Measurements from ENCODE around the gene ASB6.
"Not testable (repeated sequence)": the region's sequence is repeated elsewhere in the genome, so short reads cannot be mapped to it uniquely, and the experiment has no call there.

ASB6 gene

GRCh38 chr9:129666575-129666974, 24.6 kb upstream of the ASB6 start:
- DNase-seq: no peak

GRCh38 chr9:129665814-129666520, 24.0 kb upstream of the ASB6 start:
- no peak for DNase-seq

- DNase-seq: no peak
Observed at GRCh38 chr9:129665389-129665775, 23.4 kb upstream of the ASB6 start, which contains the start of gene PRRX2. Gene PRRX2, plus strand, starts transcription at chr9:129665647. Its CDS starts 221 bp downstream, at chr9:129665868.

- DNase-seq: no peak
Observed at GRCh38 chr9:129664746-129665388, 22.9 kb upstream of the ASB6 start.

- DNase-seq: not testable (repeated sequence)
Observed at GRCh38 chr9:129662239-129662638, 20.3 kb upstream of the ASB6 start.

GRCh38 chr9:129661029-129661428, 19.1 kb upstream of the ASB6 start:
- no peak for DNase-seq

- DNase-seq: no peak
Observed at GRCh38 chr9:129656795-129657390, 14.9 kb upstream of the ASB6 start.

GRCh38 chr9:129655696-129656095, 13.7 kb upstream of the ASB6 start:
- no peak for DNase-seq

- DNase-seq: no peak
Observed at GRCh38 chr9:129655154-129655553, 13.2 kb upstream of the ASB6 start.

- DNase-seq: no peak
Observed at GRCh38 chr9:129654554-129655040, 12.6 kb upstream of the ASB6 start.

GRCh38 chr9:129653823-129654553, 12.0 kb upstream of the ASB6 start:
- no peak for DNase-seq

GRCh38 chr9:129650680-129651235, 8.8 kb upstream of the ASB6 start:
- no peak for DNase-seq

- DNase-seq: no peak
Observed at GRCh38 chr9:129649726-129650679, 8.1 kb upstream of the ASB6 start.

- DNase-seq: no peak
Observed at GRCh38 chr9:129648764-129649115, 6.8 kb upstream of the ASB6 start.

GRCh38 chr9:129648092-129648763, 6.3 kb upstream of the ASB6 start:
- no peak for DNase-seq

- DNase-seq: no peak
Observed at GRCh38 chr9:129647635-129648034, 5.7 kb upstream of the ASB6 start.

GRCh38 chr9:129646654-129647053, 4.7 kb upstream of the ASB6 start:
- no peak for DNase-seq

- no peak for DNase-seq
Observed at GRCh38 chr9:129646252-129646651, 4.3 kb upstream of the ASB6 start.

GRCh38 chr9:129644902-129645301, 3.0 kb upstream of the ASB6 start:
- DNase-seq: no peak

- no peak for DNase-seq
Observed at GRCh38 chr9:129644365-129644764, 2.4 kb upstream of the ASB6 start.

GRCh38 chr9:129643706-129644105, 1.8 kb upstream of the ASB6 start:
- DNase-seq: no peak

Measured in central memory CD4-positive, alpha-beta T cell (primary cell).